SK-N-SH treated with all-trans-retinoic acid at 6 μM for 48 hours (cell line): ENCODE measurements around the gene FAM174C.

Experiments
- ATAC-seq: fragments of 200-7000 bp; cut with Tn5 transposase; 3 replicates; pipeline ENCODE4 v1.9.1; 2020; ENCODE audit warnings: mild to moderate bottlenecking, moderate library complexity
- ARNTL ChIP-seq: fragments of 450-650 bp; formaldehyde crosslinking; IDR thresholded peaks from 2 replicates; pipeline ENCODE4 v1.5.0; 2020; ENCODE audit warnings: low read depth, mild to moderate bottlenecking, moderate library complexity, borderline replicate concordance
- BACH2 ChIP-seq: fragments of 250-450 bp; sonication (Bioruptor Pico); IDR thresholded peaks from 2 replicates; pipeline ENCODE4 v1.9.0; 2021; ENCODE audit warnings: mild to moderate bottlenecking, borderline replicate concordance
- CSDC2 ChIP-seq: fragments of 250-450 bp; sonication (Bioruptor Pico); IDR thresholded peaks from 2 replicates; pipeline ENCODE4 v1.5.0; 2020; ENCODE audit warnings: mild to moderate bottlenecking, moderate library complexity
- ESRRG ChIP-seq: fragments of 250-450 bp; sonication (Bioruptor Pico); IDR thresholded peaks from 2 replicates; pipeline ENCODE4 v1.6.1; 2021; ENCODE audit warnings: mild to moderate bottlenecking
- GLIS3 ChIP-seq: fragments of 250-450 bp; sonication (Bioruptor Pico); IDR thresholded peaks from 2 replicates; pipeline ENCODE4 v1.5.0; 2020; ENCODE audit warnings: mild to moderate bottlenecking, moderate library complexity
- ISL1 ChIP-seq: fragments of 250-450 bp; sonication (Bioruptor Pico); IDR thresholded peaks from 2 replicates; pipeline ENCODE4 v2.1.2; 2022; ENCODE audit warnings: mild to moderate bottlenecking, moderate library complexity
- OSR1 ChIP-seq: fragments of 250-450 bp; sonication (Bioruptor Pico); IDR thresholded peaks from 2 replicates; pipeline ENCODE4 v1.8.0; 2022; ENCODE audit warnings: moderate library complexity, mild to moderate bottlenecking, inconsistent platforms
- RARB ChIP-seq: fragments of 250-450 bp; sonication (Bioruptor Pico); IDR thresholded peaks from 2 replicates; pipeline ENCODE4 v1.8.0; 2021; ENCODE audit warnings: mild to moderate bottlenecking, moderate library complexity
- SNAI2 ChIP-seq: fragments of 250-450 bp; sonication (Bioruptor Pico); IDR thresholded peaks from 2 replicates; pipeline ENCODE4 v1.5.0; 2020; ENCODE audit warnings: mild to moderate bottlenecking, moderate library complexity
- TCF4 ChIP-seq: fragments of 250-450 bp; sonication (Bioruptor Pico); IDR thresholded peaks from 2 replicates; pipeline ENCODE4 v1.8.0; 2021; ENCODE audit warnings: mild to moderate bottlenecking, moderate library complexity, borderline replicate concordance
- TOX ChIP-seq: fragments of 250-450 bp; sonication (Bioruptor Pico); IDR thresholded peaks from 2 replicates; pipeline ENCODE4 v1.8.0; 2021; ENCODE audit warnings: mild to moderate bottlenecking, moderate library complexity, borderline replicate concordance
- ZC3H10 ChIP-seq: fragments of 250-450 bp; sonication (Bioruptor Pico); IDR thresholded peaks from 2 replicates; pipeline ENCODE4 v1.5.1; 2021; ENCODE audit warnings: mild to moderate bottlenecking, moderate library complexity
- ZFP3 ChIP-seq: fragments of 250-450 bp; sonication (Bioruptor Pico); IDR thresholded peaks from 2 replicates; pipeline ENCODE4 v1.5.0; 2020; ENCODE audit warnings: mild to moderate bottlenecking, moderate library complexity
- ZFP30 ChIP-seq: fragments of 450-650 bp; formaldehyde crosslinking; IDR thresholded peaks from 2 replicates; pipeline ENCODE4 v1.5.0; 2022; ENCODE audit warnings: mild to moderate bottlenecking, moderate library complexity
- ZNF565 ChIP-seq: fragments of 450-650 bp; formaldehyde crosslinking; conservative IDR thresholded peaks from 2 replicates; pipeline ENCODE4 v1.5.0; 2020; ENCODE audit warnings: low read depth, mild to moderate bottlenecking, moderate library complexity
- ZNF70 ChIP-seq: fragments of 450-650 bp; formaldehyde crosslinking; IDR thresholded peaks from 2 replicates; pipeline ENCODE4 v1.5.0; 2020; ENCODE audit warnings: mild to moderate bottlenecking, moderate library complexity
- ZNF8 ChIP-seq: fragments of 450-650 bp; formaldehyde crosslinking; IDR thresholded peaks from 2 replicates; pipeline ENCODE4 v1.5.0; 2020; ENCODE audit warnings: mild to moderate bottlenecking, moderate library complexity
- TF ChIP-seq, protein P1 (sequence below): fragments of 250-450 bp; sonication (Bioruptor Pico); IDR thresholded peaks from 2 replicates; pipeline ENCODE4 v1.8.0; 2020; ENCODE audit warnings: mild to moderate bottlenecking, moderate library complexity, borderline replicate concordance
- TF ChIP-seq, protein P2 (sequence below): fragments of 250-450 bp; sonication (Bioruptor Pico); IDR thresholded peaks from 2 replicates; pipeline ENCODE4 v1.5.1; 2020; ENCODE audit warnings: low read depth, mild to moderate bottlenecking, moderate library complexity
- TF ChIP-seq, protein P3 (sequence below): fragments of 250-450 bp; sonication (Bioruptor Pico); IDR thresholded peaks from 2 replicates; pipeline ENCODE4 v1.8.0; 2021; ENCODE audit warnings: low read depth, mild to moderate bottlenecking, moderate library complexity, borderline replicate concordance
- TF ChIP-seq, protein P4 (sequence below): fragments of 250-450 bp; sonication (Bioruptor Pico); IDR thresholded peaks from 2 replicates; pipeline ENCODE4 v1.5.0; 2020; ENCODE audit warnings: mild to moderate bottlenecking, moderate library complexity

The FAM174C gene

DNA sequence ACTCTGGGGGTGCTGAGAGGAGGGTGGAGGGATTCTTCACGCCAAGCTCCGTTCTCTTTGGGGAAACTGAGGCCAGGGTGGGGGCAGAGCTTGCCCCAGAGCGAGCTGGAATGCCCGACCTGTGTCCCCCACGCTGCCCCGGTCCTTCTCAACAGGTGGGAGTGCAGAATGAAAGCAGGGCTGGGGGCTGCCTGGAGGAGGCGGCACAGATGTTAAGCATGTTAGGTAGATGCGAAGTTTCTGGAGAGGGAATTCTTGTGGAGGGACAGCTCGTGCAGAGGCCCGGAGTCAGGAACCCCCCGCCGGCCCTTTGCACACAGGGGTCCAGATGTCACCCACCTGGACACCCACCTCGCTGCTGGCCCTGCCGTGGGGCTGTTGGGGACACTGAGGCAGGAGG, 19.4 kb downstream of the FAM174C start (continued):
- TF ChIP-seq, protein P1, sequence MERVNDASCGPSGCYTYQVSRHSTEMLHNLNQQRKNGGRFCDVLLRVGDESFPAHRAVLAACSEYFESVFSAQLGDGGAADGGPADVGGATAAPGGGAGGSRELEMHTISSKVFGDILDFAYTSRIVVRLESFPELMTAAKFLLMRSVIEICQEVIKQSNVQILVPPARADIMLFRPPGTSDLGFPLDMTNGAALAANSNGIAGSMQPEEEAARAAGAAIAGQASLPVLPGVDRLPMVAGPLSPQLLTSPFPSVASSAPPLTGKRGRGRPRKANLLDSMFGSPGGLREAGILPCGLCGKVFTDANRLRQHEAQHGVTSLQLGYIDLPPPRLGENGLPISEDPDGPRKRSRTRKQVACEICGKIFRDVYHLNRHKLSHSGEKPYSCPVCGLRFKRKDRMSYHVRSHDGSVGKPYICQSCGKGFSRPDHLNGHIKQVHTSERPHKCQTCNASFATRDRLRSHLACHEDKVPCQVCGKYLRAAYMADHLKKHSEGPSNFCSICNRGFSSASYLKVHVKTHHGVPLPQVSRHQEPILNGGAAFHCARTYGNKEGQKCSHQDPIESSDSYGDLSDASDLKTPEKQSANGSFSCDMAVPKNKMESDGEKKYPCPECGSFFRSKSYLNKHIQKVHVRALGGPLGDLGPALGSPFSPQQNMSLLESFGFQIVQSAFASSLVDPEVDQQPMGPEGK (CRISPR knock-in tag), result no peak
- TF ChIP-seq TOX (no peak), TCF4 (no peak), ARNTL (no peak)

DNA sequence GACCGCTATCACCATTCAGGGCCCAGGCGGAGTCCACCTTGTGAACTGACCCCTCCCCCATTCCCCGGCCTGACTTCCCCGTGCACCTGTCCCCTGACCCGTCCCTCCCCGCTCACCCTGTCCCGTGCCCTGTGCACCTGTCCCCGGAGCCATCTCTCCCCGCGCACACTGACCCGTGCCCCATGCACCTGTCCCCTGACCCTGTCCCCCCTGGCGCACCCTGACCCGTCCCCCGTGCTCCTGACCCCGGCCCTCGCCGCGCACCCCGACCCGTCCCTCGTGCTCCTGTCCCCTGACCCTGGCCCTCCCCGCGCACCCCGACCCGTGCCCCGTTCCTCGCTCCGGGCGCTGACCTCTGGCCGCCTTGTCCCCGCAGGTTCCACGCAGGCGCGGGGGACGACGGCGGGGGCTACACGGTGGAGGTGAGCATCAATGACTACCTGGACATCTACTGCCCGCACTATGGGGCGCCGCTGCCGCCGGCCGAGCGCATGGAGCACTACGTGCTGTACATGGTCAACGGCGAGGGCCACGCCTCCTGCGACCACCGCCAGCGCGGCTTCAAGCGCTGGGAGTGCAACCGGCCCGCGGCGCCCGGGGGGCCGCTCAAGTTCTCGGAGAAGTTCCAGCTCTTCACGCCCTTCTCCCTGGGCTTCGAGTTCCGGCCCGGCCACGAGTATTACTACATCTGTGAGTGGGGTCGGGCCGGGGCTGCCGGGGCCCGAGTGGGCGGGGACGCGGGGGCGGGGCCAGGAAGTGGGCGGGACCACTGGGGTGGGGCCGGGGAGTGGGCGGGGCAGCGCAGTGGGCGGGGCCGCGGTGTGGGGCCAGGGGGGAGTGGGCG, 20.1 kb downstream of the FAM174C start:
- ATAC-seq, result peak; percentile 14; the same call in 1 of the 3 replicates
- TF ChIP-seq, protein P2, sequence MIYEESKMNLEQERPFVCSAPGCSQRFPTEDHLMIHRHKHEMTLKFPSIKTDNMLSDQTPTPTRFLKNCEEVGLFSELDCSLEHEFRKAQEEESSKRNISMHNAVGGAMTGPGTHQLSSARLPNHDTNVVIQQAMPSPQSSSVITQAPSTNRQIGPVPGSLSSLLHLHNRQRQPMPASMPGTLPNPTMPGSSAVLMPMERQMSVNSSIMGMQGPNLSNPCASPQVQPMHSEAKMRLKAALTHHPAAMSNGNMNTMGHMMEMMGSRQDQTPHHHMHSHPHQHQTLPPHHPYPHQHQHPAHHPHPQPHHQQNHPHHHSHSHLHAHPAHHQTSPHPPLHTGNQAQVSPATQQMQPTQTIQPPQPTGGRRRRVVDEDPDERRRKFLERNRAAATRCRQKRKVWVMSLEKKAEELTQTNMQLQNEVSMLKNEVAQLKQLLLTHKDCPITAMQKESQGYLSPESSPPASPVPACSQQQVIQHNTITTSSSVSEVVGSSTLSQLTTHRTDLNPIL, result no peak
- TF ChIP-seq ZC3H10 (no peak), ESRRG (no peak), ZNF8 (CRISPR knock-in tag) (no peak), CSDC2 (no peak), ZFP30 (CRISPR knock-in tag) (no peak), OSR1 (CRISPR knock-in tag) (no peak), SNAI2 (CRISPR knock-in tag) (no peak), ZNF70 (CRISPR knock-in tag) (no peak), ARNTL (no peak)
- TF ChIP-seq, protein P3, sequence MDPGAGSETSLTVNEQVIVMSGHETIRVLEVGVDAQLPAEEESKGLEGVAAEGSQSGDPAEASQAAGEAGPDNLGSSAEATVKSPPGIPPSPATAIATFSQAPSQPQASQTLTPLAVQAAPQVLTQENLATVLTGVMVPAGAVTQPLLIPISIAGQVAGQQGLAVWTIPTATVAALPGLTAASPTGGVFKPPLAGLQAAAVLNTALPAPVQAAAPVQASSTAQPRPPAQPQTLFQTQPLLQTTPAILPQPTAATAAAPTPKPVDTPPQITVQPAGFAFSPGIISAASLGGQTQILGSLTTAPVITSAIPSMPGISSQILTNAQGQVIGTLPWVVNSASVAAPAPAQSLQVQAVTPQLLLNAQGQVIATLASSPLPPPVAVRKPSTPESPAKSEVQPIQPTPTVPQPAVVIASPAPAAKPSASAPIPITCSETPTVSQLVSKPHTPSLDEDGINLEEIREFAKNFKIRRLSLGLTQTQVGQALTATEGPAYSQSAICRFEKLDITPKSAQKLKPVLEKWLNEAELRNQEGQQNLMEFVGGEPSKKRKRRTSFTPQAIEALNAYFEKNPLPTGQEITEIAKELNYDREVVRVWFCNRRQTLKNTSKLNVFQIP (CRISPR knock-in tag), result no peak

DNA sequence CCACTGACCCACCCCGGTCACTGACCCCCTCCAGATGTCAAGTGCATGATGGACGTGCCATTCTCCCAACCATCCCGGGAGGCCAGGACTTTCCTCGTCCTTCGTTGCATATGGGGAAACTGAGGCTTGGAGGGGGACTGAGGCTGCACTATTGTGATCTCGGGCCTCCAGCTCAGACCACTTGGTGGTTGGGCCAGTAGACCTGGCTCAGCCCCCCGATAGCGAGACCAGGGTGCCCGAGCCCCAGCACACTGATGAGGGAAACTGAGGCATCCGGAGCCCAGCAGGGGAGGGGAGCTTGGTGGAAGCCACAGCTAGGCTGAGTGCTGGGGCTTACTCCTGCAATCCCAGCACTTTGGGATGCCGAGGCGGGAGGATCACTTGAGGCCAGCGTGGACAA, 20.7 kb downstream of the FAM174C start:
- TF ChIP-seq OSR1 (CRISPR knock-in tag) (no peak), ZFP3 (no peak), CSDC2 (no peak)
- no peak for ATAC-seq

DNA sequence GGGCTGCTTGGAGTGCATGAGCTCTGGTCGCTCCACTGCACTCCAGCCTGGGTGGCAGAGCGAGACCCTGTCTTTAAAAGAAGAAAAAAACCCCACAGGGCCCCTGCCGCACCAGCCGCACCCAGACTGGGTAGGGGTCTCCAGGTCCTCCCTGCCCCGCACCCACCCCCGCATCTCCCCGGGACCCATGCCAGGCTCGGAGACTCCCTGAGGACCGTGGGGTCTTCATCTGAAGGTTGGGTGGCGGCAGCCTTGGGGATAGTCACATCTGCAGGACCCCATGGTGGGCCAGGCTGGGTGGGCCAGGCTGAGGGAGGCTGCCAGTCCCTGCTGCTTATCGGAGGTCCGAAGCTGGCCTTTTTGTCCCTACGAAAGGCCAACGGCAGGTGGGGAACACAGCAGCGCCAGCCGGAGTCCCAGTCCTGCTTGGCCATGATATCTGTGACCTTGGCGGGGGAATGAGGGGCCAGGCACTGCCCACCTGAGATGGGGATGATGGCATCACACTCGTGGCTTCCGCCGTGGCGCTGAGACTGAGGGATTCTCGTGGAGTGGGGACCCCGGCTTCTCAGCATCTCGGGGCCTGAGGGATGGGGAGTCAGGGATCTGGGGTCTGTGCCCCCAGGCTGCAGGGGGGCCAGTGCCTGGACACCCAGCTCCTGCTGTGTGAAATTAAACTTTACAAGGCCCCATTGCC, 21.4 kb downstream of the FAM174C start:
- ATAC-seq, result no peak
- TF ChIP-seq ZNF565 (CRISPR knock-in tag) (no peak), RARB (CRISPR knock-in tag) (no peak), SNAI2 (CRISPR knock-in tag) (no peak), ISL1 (no peak), ARNTL (no peak), GLIS3 (CRISPR knock-in tag) (no peak), ZNF8 (CRISPR knock-in tag) (no peak), TOX (no peak), TCF4 (no peak), ZFP30 (CRISPR knock-in tag) (no peak), BACH2 (CRISPR knock-in tag) (no peak), OSR1 (CRISPR knock-in tag) (no peak)
- TF ChIP-seq, protein P3 (CRISPR knock-in tag), result no peak
- TF ChIP-seq, protein P4, sequence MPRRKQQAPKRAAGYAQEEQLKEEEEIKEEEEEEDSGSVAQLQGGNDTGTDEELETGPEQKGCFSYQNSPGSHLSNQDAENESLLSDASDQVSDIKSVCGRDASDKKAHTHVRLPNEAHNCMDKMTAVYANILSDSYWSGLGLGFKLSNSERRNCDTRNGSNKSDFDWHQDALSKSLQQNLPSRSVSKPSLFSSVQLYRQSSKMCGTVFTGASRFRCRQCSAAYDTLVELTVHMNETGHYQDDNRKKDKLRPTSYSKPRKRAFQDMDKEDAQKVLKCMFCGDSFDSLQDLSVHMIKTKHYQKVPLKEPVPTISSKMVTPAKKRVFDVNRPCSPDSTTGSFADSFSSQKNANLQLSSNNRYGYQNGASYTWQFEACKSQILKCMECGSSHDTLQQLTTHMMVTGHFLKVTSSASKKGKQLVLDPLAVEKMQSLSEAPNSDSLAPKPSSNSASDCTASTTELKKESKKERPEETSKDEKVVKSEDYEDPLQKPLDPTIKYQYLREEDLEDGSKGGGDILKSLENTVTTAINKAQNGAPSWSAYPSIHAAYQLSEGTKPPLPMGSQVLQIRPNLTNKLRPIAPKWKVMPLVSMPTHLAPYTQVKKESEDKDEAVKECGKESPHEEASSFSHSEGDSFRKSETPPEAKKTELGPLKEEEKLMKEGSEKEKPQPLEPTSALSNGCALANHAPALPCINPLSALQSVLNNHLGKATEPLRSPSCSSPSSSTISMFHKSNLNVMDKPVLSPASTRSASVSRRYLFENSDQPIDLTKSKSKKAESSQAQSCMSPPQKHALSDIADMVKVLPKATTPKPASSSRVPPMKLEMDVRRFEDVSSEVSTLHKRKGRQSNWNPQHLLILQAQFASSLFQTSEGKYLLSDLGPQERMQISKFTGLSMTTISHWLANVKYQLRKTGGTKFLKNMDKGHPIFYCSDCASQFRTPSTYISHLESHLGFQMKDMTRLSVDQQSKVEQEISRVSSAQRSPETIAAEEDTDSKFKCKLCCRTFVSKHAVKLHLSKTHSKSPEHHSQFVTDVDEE (CRISPR knock-in tag), result no peak
- TF ChIP-seq, protein P1 (CRISPR knock-in tag), result no peak
